NB4 (cell line): ENCODE data around the gene ZDHHC4.

Source experiments
- CTCF ChIP-seq: IDR thresholded peaks from one replicate; pipeline ENCODE4 v1.5.1; 2012; ENCODE audit warnings: low read depth, low read length
- MAX ChIP-seq: IDR thresholded peaks from 2 replicates; pipeline ENCODE4 v1.6.1; 2011; ENCODE audit warnings: low read depth, low read length
- POLR2A ChIP-seq: IDR thresholded peaks from 2 replicates; pipeline ENCODE4 v1.6.1; 2011; ENCODE audit warnings: mild to moderate bottlenecking; ENCODE audit not compliant: insufficient read length; ENCODE audit errors: extremely low read depth

GRCh38 chr7:6613706-6614105, 36.5 kb downstream of the ZDHHC4 start:
- no peak for TF ChIP-seq POLR2A
- no peak for TF ChIP-seq CTCF
- TF ChIP-seq MAX: no peak
